Chondrocyte (in vitro differentiated cells): ENCODE results near the gene ESR1. TPM values are rescaled to one million over a fixed set of nuclear protein-coding genes. Genes with fewer than 3 reads are reported as not detected.

Experiments
- DNase-seq: peaks from one replicate; pipeline ENCODE4 v3.0.0; 2021; ENCODE audit warnings: mixed read lengths, low spot score
- H3K27ac Mint-ChIP-seq: one replicate; pipeline ENCODE4 v1.8.0; 2021; ENCODE audit warnings: mild to moderate bottlenecking, moderate library complexity, mixed read lengths; ENCODE audit not compliant: unreplicated experiment
- H3K27me3 Mint-ChIP-seq: 2 replicates; pipeline ENCODE4 v1.8.0; 2021; ENCODE audit warnings: low read depth, mixed read lengths
- H3K36me3 Mint-ChIP-seq: 2 replicates; pipeline ENCODE4 v1.8.0; 2021; ENCODE audit warnings: low read depth, mixed read lengths
- H3K4me1 Mint-ChIP-seq: 2 replicates; pipeline ENCODE4 v1.8.0; 2021; ENCODE audit warnings: low read depth, mild to moderate bottlenecking, mixed read lengths
- H3K4me3 Mint-ChIP-seq: one replicate; pipeline ENCODE4 v1.8.0; 2021; ENCODE audit warnings: mild to moderate bottlenecking, moderate library complexity, mixed read lengths; ENCODE audit not compliant: unreplicated experiment
- H3K9me3 Mint-ChIP-seq: 2 replicates; pipeline ENCODE4 v1.8.0; 2021; ENCODE audit warnings: low read depth, mixed read lengths
- CTCF ChIP-seq: fragments of 200-600 bp; sonication (generic); IDR thresholded peaks from 2 replicates; pipeline ENCODE4 v1.5.0; 2021; ENCODE audit warnings: antibody characterized with exemption, mild to moderate bottlenecking, moderate library complexity
- total RNA-seq: library from RNA; stranded (reverse); gene quantifications from 3 replicates; pipeline ENCODE4 v1.2.1, GENCODE V29; 2021

ESR1 gene
- total RNA-seq, 1 donor from 2014 or later = not detected

- no peak for TF ChIP-seq CTCF
Observed at GRCh38 chr6:151876122-151876521, 68.6 kb downstream of the ESR1 start.

GRCh38 chr6:151877458-151877857 is 70.0 kb downstream of the ESR1 start:
- DNase-seq = no peak
- no peak overlapping the region for H3K27ac Mint-ChIP-seq
- H3K27me3 Mint-ChIP-seq = peaks cover 10% of the 10 kb centered on the region
- H3K36me3 Mint-ChIP-seq = no peaks in the 10 kb centered on the region
- H3K4me3 Mint-ChIP-seq = no peak overlapping the region
- H3K4me1 Mint-ChIP-seq = no peaks in the 10 kb centered on the region
- TF ChIP-seq CTCF = no peak
- no peaks in the 10 kb centered on the region for H3K9me3 Mint-ChIP-seq

More at GRCh38 chr6:151876122-151876521, 68.6 kb downstream of the ESR1 start:
- H3K4me3 Mint-ChIP-seq = no peak overlapping the region
- no peaks in the 10 kb centered on the region for H3K4me1 Mint-ChIP-seq
- peaks cover 10% of the 10 kb centered on the region for H3K27me3 Mint-ChIP-seq
- H3K9me3 Mint-ChIP-seq = peaks cover 5% of the 10 kb centered on the region
- no peak for DNase-seq
- H3K27ac Mint-ChIP-seq = no peak overlapping the region
- no peaks in the 10 kb centered on the region for H3K36me3 Mint-ChIP-seq

GRCh38 chr6:151881231-151881630 is 73.7 kb downstream of the ESR1 start:
- TF ChIP-seq CTCF = no peak
- DNase-seq = no peak
- Mint-ChIP-seq H3K27ac (no peak overlapping the region), H3K4me1 (no peaks in the 10 kb centered on the region), H3K27me3 (peaks cover 7% of the 10 kb centered on the region), H3K9me3 (no peaks in the 10 kb centered on the region), H3K4me3 (no peak overlapping the region), H3K36me3 (no peaks in the 10 kb centered on the region)

GRCh38 chr6:151882206-151882605 is 74.7 kb downstream of the ESR1 start:
- peaks cover 7% of the 10 kb centered on the region for H3K27me3 Mint-ChIP-seq
- peaks cover under 1% of the 10 kb centered on the region for H3K9me3 Mint-ChIP-seq
- H3K4me3 Mint-ChIP-seq = no peak overlapping the region
- H3K27ac Mint-ChIP-seq = no peak overlapping the region
- no peaks in the 10 kb centered on the region for H3K36me3 Mint-ChIP-seq
- no peak for TF ChIP-seq CTCF
- DNase-seq = no peak
- H3K4me1 Mint-ChIP-seq = no peaks in the 10 kb centered on the region

- Mint-ChIP-seq H3K36me3 (no peaks in the 10 kb centered on the region), H3K4me3 (no peak overlapping the region), H3K4me1 (no peaks in the 10 kb centered on the region), H3K27ac (no peak overlapping the region), H3K9me3 (peaks cover 13% of the 10 kb centered on the region), H3K27me3 (peaks cover 2% of the 10 kb centered on the region)
- TF ChIP-seq CTCF = no peak
- no peak for DNase-seq
Observed at GRCh38 chr6:151885234-151885633, 77.8 kb downstream of the ESR1 start.
